ENCODE measurements around the gene MSL1. TPM values are rescaled to one million over a fixed set of nuclear protein-coding genes. Genes with fewer than 3 reads are reported as not detected.

MSL1 gene
- total RNA-seq, 1 donor from 2014 or later, result 87.5 TPM

- intact Hi-C loops (cut with micrococcal nuclease), result no loop called here
Measured at GRCh38 chr17:40170325-40170724, 48.6 kb downstream of the MSL1 start.

GRCh38 chr17:40171750-40172149 lies 50.0 kb downstream of the MSL1 start:
- intact Hi-C loops (cut with micrococcal nuclease), result no loop called here

GRCh38 chr17:40173091-40173777 lies 51.5 kb downstream of the MSL1 start:
- intact Hi-C loops (cut with micrococcal nuclease), result no loop called here

GRCh38 chr17:40173778-40174135 lies 52.0 kb downstream of the MSL1 start:
- intact Hi-C loops (cut with micrococcal nuclease), result no loop called here

GRCh38 chr17:40174514-40174913 lies 52.7 kb downstream of the MSL1 start:
- intact Hi-C loops (cut with micrococcal nuclease), result no loop called here

GRCh38 chr17:40175928-40176753 lies 54.4 kb downstream of the MSL1 start:
- intact Hi-C loops (cut with micrococcal nuclease), result no loop called here

GRCh38 chr17:40176754-40177110 lies 55.0 kb downstream of the MSL1 start:
- intact Hi-C loops (cut with micrococcal nuclease), result loop anchor here (1.0 kb wide), 1 partner anchor 36 kb away; the partner anchor contains the start of gene CASC3

GRCh38 chr17:40177275-40177874 lies 55.6 kb downstream of the MSL1 start, which contains the start of gene RAPGEFL1:
Gene RAPGEFL1 (plus strand): TSS chr17:40177470. CDS start chr17:40177862, 392 bp downstream.
- intact Hi-C loops (cut with micrococcal nuclease), result loop anchor here (1.0 kb wide), 1 partner anchor 37 kb away; the partner anchor contains the start of gene CASC3

- intact Hi-C loops (cut with micrococcal nuclease), result no loop called here
Measured at GRCh38 chr17:40178021-40178601, 56.3 kb downstream of the MSL1 start.

GRCh38 chr17:40178660-40179059 lies 56.9 kb downstream of the MSL1 start:
- intact Hi-C loops (cut with micrococcal nuclease), result no loop called here

GRCh38 chr17:40179923-40180659 lies 58.3 kb downstream of the MSL1 start:
- intact Hi-C loops (cut with micrococcal nuclease), result no loop called here

- intact Hi-C loops (cut with micrococcal nuclease), result no loop called here
Measured at GRCh38 chr17:40180694-40181093, 58.9 kb downstream of the MSL1 start.

- intact Hi-C loops (cut with micrococcal nuclease), result no loop called here
Measured at GRCh38 chr17:40181205-40181604, 59.4 kb downstream of the MSL1 start.

- intact Hi-C loops (cut with micrococcal nuclease), result no loop called here
Measured at GRCh38 chr17:40182606-40183005, 60.8 kb downstream of the MSL1 start.

Other genes with a start within 250 kb of the MSL1 start
- 53.4 and 55.8 TPM in 2 replicates for gene GSDMB, start 203.3 kb upstream of the MSL1 start, total RNA-seq
- 120 and 134 TPM in 2 replicates for gene ORMDL3, start 194.4 kb upstream of the MSL1 start, total RNA-seq
- gene LRRC3C, start 194.2 kb upstream of the MSL1 start, total RNA-seq, result not detected in 2 replicates
- 0.59 and 1.6 TPM in 2 replicates for gene GSDMA, start 159.0 kb upstream of the MSL1 start, total RNA-seq
- 125 and 132 TPM in 2 replicates for gene PSMD3, start 141.2 kb upstream of the MSL1 start, total RNA-seq
- gene CSF3, start 106.5 kb upstream of the MSL1 start, total RNA-seq, result not detected in 2 replicates
- gene MED24, start 67.6 kb upstream of the MSL1 start, total RNA-seq, result 97.0 and 97.1 TPM in 2 replicates
- gene THRA, start 59.0 kb upstream of the MSL1 start, total RNA-seq, result 4.5 and 4.6 TPM in 2 replicates
- 3.9 and 4.0 TPM in 2 replicates for gene NR1D1, start 21.4 kb upstream of the MSL1 start, total RNA-seq
- 79.9 and 91.7 TPM in 2 replicates for gene CASC3, start 18.6 kb downstream of the MSL1 start, total RNA-seq
- gene RAPGEFL1, start 55.5 kb downstream of the MSL1 start, total RNA-seq, result 7.4 and 7.8 TPM in 2 replicates
- gene WIPF2, start 97.3 kb downstream of the MSL1 start, total RNA-seq, result 23.7 and 25.4 TPM in 2 replicates
- gene CDC6, start 165.9 kb downstream of the MSL1 start, total RNA-seq, result 105 and 106 TPM in 2 replicates
- 45.4 and 47.8 TPM in 2 replicates for gene RARA, start 187.2 kb downstream of the MSL1 start, total RNA-seq
- gene GJD3, start 242.8 kb downstream of the MSL1 start, total RNA-seq, result 0.50 TPM in 1 of 2 replicates, not detected in the other